K562 (cell line): Measurements from ENCODE around the gene PLEKHM3.

Experiments used
- CSDE1 ChIP-seq, 2 experiments: fragments of 450-650 bp; IDR thresholded peaks; 2 replicates each; pipeline ENCODE4 v1.6.1; 2016; ENCODE audit warnings: mild to moderate bottlenecking in 1 of 2
- CTCF ChIP-seq, 3 experiments: IDR thresholded peaks in 2 of 3; conservative IDR thresholded peaks in 1 of 3; 2 replicates each; pipeline ENCODE4 v1.5.1; 2011 to 2012; ENCODE audit warnings: low read length in 3 of 3, mild to moderate bottlenecking in 3 of 3, control low read depth in 2 of 3, improper control_type of control experiment in 1 of 3, inconsistent platforms in 1 of 3, low read depth in 1 of 3, mixed read lengths in 1 of 3, moderate library complexity in 1 of 3; ENCODE audit not compliant: insufficient read depth in 2 of 3
- DDX20 ChIP-seq: fragments of 450-650 bp; IDR thresholded peaks from 2 replicates; pipeline ENCODE4 v1.6.1; 2016; ENCODE audit warnings: missing genetic modification characterization, low read depth, mild to moderate bottlenecking, missing compliant biosample characterization, moderate library complexity
- EP300 ChIP-seq: IDR thresholded peaks from 2 replicates; pipeline ENCODE4 v1.6.1; 2012; ENCODE audit warnings: low read length, improper control_type of control experiment
- NCOA1 ChIP-seq: fragments of 450-650 bp; IDR thresholded peaks from 2 replicates; pipeline ENCODE4 v1.6.1; 2016; ENCODE audit warnings: low read depth
- TRIM28 ChIP-seq: fragments of 450-650 bp; IDR thresholded peaks from 2 replicates; pipeline ENCODE4 v1.6.1; 2017

GRCh38 chr2:208013285-208014178 lies 11.8 kb downstream of the PLEKHM3 start:
- TF ChIP-seq CSDE1 (IDR thresholded peaks at IDR 0.05) (no peak), CTCF (IDR thresholded peaks at IDR 0.05 in 2 of 3, conservative IDR thresholded peaks at IDR 0.05 in 1 of 3; ENCODE audit: insufficient read depth in 2 of 3, low read depth in 1 of 3, low read length in 3 of 3) (no peak), EP300 (peak; percentile 19; the same call in 1 of the 2 replicates), NCOA1 (no peak), TRIM28 (no peak), DDX20 (no peak)
